Fibroblast of mammary gland (primary cell): ENCODE results near the gene SIGLEC8.

ENCODE experiments used
- DNase-seq: peaks from one replicate; pipeline ENCODE4 v3.0.0-alpha.2; 2010; ENCODE audit warnings: low read depth
- H3K4me3 ChIP-seq: 2 replicates; pipeline ENCODE4 v1.5.1; 2011; ENCODE audit warnings: low read depth, mild to moderate bottlenecking, low read length, moderate library complexity; ENCODE audit not compliant: control insufficient read depth
- CTCF ChIP-seq: conservative IDR thresholded peaks from 2 replicates; pipeline ENCODE4 v1.5.1; 2011; ENCODE audit warnings: low read depth, low read length, inconsistent platforms; ENCODE audit not compliant: control insufficient read depth, insufficient read depth

The SIGLEC8 gene

GRCh38 chr19:51480590-51480989 lies 22.3 kb upstream of the SIGLEC8 start:
- no peak for DNase-seq
- H3K4me3 ChIP-seq: no peak overlapping the region
- TF ChIP-seq CTCF: no peak

- H3K4me3 ChIP-seq: no peak overlapping the region
- TF ChIP-seq CTCF: no peak
- DNase-seq: no peak
These were observed 21.5 kb upstream of the SIGLEC8 start for GRCh38 chr19:51479531-51480331.

GRCh38 chr19:51478381-51479234 lies 20.4 kb upstream of the SIGLEC8 start, which contains the start of gene CEACAM18:
Gene CEACAM18 (plus strand): TSS chr19:51478539.
- no peak for DNase-seq
- no peak within 1 kb of the TSS for H3K4me3 ChIP-seq
- no peak for TF ChIP-seq CTCF

- DNase-seq: no peak
- TF ChIP-seq CTCF: no peak
- no peak overlapping the region for H3K4me3 ChIP-seq
These were observed 19.1 kb upstream of the SIGLEC8 start for GRCh38 chr19:51477344-51477743.

GRCh38 chr19:51476164-51476563 lies 17.9 kb upstream of the SIGLEC8 start:
- no peak for TF ChIP-seq CTCF
- no peak overlapping the region for H3K4me3 ChIP-seq
- no peak for DNase-seq

GRCh38 chr19:51473009-51473707 lies 14.9 kb upstream of the SIGLEC8 start:
- peak; percentile 67 for DNase-seq
- peak; percentile 86 for TF ChIP-seq CTCF
- no peak overlapping the region for H3K4me3 ChIP-seq
